NCI-H748 (cell line): ENCODE data around the gene CLMP.
"Not testable (repeated sequence)": the region's sequence is repeated elsewhere in the genome, so short reads cannot be mapped to it uniquely, and the experiment has no call there.

ENCODE experiments used
- DNase-seq: peaks from one replicate; lab custom pipeline; 2025; ENCODE audit not compliant: unreplicated experiment; lab: John Stamatoyannopoulos, UW

The CLMP gene

DNA sequence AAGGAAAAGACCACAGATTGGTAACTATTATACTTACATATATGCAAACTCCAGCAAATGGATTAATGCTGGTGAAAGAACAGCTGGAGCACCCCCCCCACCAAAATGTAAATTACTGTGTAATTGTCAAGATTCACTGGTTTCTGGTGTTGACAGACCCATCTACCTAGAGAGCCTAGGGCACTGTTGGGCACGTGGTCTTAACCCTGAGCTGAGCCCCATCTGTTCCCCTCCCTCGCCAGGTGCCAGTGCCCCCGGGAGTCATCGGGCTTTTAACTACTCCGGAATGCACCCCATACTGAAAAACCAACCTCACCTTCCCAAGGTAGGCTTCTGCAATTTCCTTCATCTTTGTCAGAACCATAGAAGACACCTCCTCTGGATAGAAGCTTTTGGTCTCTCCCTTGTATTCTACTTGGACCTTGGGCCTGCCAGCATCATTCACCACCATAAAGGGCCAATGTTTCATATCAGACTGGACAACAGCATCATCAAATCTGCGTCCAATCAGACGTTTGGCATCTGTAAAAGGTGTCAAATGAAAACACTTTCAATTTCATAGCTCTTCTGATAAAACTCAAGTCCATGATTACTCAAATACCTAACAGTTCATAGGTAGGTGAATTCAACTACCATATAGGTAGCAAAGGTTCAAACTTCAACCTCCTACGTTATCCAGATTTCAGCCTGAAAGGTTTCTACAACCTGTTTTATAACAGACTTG lies 134.6 kb downstream of the CLMP start:
- DNase-seq = no peak

GRCh38 chr11:123059041-123059920 lies 135.8 kb downstream of the CLMP start:
- not testable (repeated sequence) for DNase-seq

- DNase-seq = no peak
Measured at GRCh38 chr11:123057661-123058305, 137.3 kb downstream of the CLMP start.

- DNase-seq = no peak
Measured at GRCh38 chr11:123056835-123057491, 138.1 kb downstream of the CLMP start.

DNA sequence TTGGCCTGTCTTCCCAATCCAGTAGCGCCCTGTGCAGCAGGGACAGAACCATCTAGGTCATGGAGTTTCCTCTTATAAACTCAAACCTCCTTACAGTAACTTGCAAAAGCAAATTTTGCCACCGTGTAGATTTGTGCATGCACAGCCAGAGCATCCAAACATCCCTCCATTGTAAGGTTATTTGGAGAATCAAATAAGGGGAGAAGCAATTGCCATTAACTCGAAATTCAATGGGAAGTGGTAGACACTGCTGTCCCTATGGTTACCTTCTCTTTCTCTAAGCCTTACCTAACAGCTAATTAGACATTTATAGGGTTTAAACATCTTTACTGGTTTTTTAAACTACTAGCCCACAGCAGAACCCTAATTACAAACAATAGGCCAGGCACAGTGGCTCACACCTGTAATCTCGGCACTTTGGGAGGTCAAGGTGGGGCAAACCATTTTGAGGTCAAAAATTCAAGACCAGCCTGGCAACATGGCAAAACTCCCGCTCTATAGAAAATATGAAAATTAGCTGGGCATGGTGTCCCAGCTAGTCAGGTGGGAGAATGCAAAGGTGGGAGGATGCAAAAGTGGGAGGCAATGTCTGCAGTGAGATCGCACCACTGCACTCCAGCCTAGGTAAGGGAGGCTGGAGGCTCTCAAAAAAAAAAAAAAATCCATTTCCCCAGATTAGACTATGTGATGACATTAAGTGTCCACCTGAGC lies 139.7 kb downstream of the CLMP start:
- DNase-seq = peak; percentile 8

DNA sequence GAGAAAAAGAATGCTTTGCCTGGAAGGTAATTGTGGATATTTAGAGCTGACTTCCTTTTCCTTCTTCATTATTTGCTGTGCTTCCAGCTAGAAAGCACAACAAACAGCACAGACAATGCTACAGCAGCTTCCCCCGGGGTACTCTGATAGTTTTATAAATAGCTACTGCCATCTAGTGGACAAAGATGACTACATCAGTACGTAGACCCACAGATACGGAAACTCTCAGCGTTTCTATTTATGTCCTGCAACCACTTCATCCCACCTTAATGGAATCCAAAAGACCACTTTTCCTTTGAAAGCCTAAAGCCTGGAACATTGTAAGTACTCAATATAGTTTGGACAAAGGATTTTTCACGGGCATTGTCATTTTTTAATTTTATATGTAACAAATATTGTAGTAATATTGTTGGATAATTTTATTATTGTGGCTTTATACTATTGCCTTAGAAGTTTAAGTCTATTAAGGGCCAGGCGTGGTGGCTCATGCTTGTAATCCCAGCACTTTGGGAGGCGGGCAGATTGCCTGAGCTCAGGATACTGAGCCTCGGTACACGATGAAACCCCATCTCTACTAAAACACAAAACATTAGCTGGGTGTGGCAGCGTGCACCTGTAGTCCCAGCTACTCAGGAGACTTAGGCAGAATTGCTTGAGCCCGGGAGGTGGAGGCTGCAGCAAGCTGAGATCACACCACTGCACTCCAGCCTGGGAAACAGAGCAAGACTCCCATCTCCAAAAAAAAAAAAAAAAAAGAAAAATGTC lies 140.6 kb downstream of the CLMP start:
- peak; percentile 79 for DNase-seq

- DNase-seq = no peak
Measured at GRCh38 chr11:123052901-123053721, 141.9 kb downstream of the CLMP start.

GRCh38 chr11:123051634-123052033 lies 143.4 kb downstream of the CLMP start:
- DNase-seq = no peak

DNA sequence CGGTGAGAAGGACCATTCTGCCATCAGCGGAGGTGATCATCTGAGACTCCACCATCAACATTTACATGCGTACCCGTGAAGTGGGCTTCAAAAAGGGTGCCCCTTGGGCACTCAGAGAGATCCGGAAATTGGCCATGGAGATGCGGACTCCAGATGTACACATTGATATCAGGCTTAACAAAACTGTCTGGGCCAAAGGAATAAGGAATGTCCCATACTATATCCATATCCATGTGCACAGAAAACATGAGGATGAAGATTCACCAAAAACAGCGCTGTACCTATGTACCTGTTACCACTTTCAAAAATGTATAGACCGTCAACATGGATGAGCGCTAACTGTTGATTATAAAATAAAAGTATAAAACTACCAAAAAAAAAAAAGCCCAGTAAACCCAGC lies 143.9 kb downstream of the CLMP start:
- no peak for DNase-seq

DNA sequence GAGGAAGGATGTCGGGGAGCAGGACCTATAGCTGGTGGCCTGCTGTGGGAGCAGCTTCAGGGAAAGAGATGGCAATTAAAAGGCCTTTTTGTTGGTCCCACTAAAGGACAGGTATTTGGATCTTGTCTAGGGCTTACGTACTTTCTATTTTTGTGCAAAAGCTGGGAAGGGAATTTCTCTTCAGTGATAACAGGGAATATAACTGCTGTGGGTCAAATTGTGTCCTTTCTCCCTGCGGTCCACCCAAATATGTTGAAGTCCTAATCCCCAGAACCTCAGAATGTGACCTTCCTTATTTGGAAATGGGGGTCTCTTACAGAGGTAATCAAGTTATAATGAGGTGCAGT lies 147.1 kb downstream of the CLMP start:
- DNase-seq = no peak

GRCh38 chr11:123047266-123047946 lies 147.6 kb downstream of the CLMP start:
- DNase-seq = no peak

GRCh38 chr11:123046473-123047259 lies 148.4 kb downstream of the CLMP start:
- no peak for DNase-seq

DNA sequence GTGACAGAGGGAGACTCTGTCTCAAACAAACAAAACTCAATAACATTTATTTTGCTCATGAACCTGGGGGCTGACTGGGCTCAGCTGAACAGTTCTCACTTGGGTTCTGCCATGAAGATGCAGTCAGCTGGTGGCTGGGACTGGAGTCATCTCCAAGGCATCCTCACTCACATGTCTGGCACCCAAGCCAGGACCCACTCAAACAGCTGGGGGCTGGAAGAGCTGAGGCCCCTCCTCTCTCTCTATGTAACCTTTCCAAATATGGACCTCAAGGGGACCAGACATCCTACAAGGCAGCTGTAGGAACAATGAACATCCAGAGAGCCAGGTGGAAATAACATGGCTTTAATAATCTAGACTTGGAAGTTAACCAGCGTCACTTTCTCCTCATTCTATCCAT lies 149.9 kb downstream of the CLMP start:
- no peak for DNase-seq

- DNase-seq = no peak
Measured at GRCh38 chr11:123041185-123041584, 153.9 kb downstream of the CLMP start.

DNA sequence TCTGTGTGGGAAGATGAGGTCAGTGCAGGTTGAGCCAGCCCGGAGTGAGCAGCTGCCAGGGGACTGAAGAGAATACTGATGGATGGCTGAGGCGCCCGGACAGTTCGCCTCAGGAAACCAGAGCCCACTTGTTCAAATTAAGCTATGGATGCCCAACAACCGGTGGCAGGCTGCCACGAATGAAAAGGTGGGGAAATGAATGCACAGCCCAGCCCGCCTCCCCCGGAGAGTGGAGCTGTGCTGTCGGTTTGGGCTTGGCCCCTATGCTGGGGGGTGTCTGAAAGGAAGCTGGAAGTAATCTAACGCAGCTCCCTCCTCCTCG lies 155.0 kb downstream of the CLMP start:
- no peak for DNase-seq

GRCh38 chr11:123035831-123036230 lies 159.2 kb downstream of the CLMP start:
- DNase-seq = no peak

DNA sequence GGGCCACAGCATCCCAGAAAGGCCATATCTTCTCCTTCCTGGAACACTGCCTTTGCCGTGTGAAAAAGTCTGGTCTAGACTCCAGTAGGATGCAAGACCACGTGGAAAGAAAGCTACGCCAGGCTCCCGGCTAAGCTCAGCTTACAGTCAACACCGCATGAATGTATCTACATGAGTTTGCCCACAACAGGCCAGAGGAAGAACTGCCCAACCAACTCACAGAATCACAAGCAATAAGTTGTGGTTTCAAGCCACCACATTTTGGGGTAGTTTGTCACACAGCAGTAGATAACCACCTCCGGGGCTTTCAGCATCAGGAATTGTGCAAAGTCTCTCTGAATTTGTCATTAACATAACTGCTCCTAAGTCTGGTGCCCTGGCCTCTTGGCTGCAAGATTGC lies 160.5 kb downstream of the CLMP start:
- no peak for DNase-seq

DNA sequence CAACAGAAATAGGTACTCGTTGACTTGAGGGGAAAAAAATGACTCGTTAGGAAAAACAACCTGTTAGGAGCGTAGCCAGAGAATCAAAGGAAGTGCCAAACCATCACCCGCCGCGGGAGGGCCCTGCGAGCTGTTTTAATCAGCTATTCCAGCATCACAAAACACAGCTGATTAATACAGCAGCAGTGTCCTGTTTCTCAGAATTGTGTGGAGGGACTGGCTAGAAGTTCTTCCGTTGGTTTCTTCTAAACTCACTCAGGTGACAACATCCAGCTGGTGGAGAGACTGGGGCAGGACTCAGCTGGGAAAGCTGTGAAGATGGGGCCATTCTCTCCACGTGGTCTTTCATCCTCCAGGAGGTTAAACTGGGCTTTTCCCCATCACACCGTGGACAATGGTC lies 161.2 kb downstream of the CLMP start:
- DNase-seq = peak; percentile 40
